Measurements from ENCODE around the gene FOXP1.

FOXP1 gene

DNA sequence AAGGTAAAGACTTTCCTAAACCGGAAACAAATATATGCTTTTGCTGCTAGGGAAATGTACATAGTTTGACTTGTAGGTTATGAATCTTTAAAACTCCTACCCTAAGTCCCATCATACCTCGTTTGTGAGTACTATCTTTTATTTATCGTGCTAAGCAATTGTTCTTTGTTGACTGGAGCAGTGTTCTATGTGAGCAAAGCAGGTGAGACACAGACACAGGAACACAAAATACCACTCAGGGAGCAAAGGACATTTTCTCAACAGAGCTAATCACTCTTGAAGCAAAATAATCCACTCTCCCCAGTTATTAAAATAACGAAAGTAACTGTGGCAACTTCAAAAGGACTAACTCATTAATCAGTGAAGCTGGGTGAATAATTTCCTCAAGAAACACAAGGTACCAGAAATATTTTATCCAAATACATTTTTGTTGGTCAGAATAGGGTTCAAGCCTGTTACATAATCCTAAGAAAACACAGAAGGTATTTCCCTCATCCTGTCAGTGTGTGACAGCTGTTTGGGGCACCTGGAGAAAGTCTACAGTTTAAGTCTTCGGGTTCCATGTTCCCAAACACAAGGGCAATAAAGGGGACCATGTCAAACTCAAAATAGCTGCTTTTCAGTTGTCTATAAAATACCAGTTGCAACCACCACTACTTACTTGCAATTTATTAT, 407.7 kb downstream of the FOXP1 start:
- DNase-seq (ENCODE audit: low read depth): no peak

DNA sequence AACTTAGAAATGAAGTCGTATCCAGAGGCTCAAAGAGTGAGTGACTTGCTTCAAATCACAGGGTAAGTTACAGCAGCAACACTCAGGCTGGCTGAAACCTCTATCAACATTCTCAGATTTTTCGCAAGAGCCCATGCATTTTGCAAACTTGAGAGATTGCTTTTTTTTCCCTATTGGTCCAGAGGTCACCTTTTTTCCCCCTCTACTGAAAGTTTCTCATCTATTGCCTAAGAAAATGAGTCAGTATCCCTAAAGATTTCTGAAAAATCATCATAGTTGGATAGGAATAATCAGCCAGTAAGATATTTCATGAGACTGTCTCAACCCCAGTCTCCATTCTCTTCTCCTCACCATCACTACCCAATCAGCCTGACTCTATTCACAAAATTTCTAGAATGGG, 410.6 kb downstream of the FOXP1 start:
- DNase-seq (ENCODE audit: low read depth): peak; percentile 95

- DNase-seq (ENCODE audit: low read depth): no peak
These were observed 411.3 kb downstream of the FOXP1 start for GRCh38 chr3:71172189-71172588.

GRCh38 chr3:71171247-71171646, 412.3 kb downstream of the FOXP1 start:
- DNase-seq (ENCODE audit: low read depth): no peak

GRCh38 chr3:71168880-71169411, 414.6 kb downstream of the FOXP1 start:
- DNase-seq (ENCODE audit: low read depth): no peak

DNA sequence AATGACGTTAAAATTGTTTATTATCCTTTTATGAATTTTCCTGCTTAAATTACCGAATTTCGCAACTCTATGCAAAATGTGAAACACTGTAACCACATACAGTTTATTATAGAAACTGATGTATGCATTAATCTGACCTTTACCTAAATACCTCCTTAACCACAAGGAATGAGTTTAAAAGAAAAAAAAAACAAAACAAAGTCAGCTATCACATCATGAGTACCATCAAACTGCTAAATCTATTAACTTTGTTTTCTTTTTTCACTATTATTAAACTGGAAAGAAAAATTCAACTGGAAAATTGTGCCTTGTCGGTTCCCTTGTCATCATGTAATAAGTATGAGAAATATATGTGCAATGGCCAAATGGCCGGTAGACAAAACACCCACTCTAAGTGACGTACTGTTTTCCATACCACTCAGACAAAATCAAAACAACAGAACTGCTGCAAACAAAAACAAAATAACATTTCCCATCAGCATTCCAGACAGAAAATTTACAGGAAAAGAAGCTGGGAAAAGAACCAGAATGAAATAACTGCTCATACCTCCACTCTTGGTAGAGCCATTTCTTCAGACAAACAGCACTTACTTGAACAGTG, 415.3 kb downstream of the FOXP1 start:
- DNase-seq (ENCODE audit: low read depth): peak; percentile 46

GRCh38 chr3:71166339-71167240, 416.9 kb downstream of the FOXP1 start:
- DNase-seq (ENCODE audit: low read depth): no peak

GRCh38 chr3:71164881-71165280, 418.6 kb downstream of the FOXP1 start:
- DNase-seq (ENCODE audit: low read depth): no peak

GRCh38 chr3:71163198-71163918, 420.2 kb downstream of the FOXP1 start:
- no peak for DNase-seq (ENCODE audit: low read depth)

DNA sequence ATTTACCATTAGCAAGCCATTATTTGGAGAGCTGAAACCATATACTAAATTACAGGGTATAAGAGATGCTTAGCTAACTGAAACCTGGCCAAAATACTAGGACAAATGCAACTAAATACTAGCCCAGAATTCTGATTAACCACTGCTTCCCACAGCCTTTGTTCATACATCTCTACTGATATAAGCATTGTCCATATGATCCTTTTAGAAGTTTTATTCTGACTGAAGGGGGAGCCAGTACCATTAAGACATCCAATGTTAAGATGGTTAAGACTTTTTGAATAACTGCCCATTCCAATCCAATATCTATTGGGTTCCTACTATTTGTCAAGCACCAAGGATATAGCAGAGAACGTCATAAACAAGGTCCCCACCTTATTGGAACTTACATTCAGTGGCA, 421.3 kb downstream of the FOXP1 start:
- no peak for DNase-seq (ENCODE audit: low read depth)

- DNase-seq (ENCODE audit: low read depth): no peak
These were observed 422.6 kb downstream of the FOXP1 start for GRCh38 chr3:71160785-71161546.

DNA sequence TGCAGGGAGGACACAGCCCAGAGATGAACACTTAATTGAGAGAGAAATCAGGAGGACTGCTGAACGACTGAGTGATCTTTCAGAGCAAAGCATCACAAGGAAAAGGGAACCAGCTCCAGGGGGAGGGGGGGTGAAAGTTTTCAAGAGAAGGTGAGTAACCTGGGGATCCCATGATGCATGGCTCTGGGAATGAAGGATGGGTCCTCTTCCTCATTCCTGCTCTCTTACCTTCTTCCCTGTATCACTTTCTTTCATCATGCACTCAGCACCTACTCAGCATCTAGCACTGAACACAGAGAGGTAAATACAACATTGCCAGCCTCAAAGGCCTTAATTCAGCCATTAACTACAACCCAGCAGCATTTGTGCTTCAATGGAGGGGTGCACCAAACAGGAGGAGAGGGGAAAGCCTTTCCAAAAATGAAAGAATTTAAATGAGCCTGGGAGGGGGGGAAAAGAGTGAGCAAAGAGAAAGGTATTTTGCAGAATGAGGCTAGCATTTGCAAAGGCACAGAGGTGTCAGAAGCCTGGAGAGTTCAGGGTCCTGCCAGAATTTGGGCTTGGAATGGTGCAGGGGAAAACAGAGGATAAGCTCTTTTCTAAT, 427.4 kb downstream of the FOXP1 start:
- DNase-seq (ENCODE audit: low read depth): no peak

DNA sequence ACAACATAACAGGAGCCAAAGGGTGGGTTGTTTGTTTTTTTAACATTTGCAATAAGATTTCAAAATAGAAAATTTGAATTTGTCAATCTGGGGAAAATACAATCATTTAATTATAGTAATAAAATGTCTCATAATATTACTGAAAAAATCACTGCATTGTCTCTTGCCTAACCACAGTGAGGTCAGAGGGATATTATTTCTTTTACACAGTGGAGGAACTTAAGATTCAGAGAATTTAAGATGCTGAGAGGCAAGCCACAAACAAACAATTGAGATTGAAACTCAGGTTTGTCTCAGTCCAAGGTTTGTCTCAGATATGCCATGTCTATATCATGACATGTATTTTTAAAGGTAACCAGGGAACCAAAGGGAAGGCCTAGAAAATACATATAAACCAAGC, 428.7 kb downstream of the FOXP1 start:
- no peak for DNase-seq (ENCODE audit: low read depth)

DNA sequence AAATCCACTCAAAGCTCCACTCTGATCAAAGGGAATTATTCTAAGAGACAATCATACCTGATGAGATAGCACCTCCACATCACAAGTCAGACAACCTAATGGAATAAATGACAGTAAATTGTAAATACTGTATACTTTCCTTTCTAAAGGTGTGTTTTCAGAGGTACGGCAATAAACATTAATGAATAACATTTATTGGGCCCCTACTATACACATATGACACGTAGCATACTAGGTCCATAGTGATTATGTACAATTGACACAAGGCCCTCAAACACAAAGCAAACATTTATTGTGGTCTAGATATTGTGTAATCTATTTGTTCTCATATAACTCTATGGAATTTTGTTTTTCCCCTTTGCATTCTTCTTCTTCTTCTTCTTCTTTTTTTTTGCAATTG, 429.8 kb downstream of the FOXP1 start:
- no peak for DNase-seq (ENCODE audit: low read depth)

GRCh38 chr3:71152892-71153265, 430.6 kb downstream of the FOXP1 start:
- no peak for DNase-seq (ENCODE audit: low read depth)

- no peak for DNase-seq (ENCODE audit: low read depth)
These were observed 431.3 kb downstream of the FOXP1 start for GRCh38 chr3:71152039-71152891.

GRCh38 chr3:71149959-71150954, 433.3 kb downstream of the FOXP1 start:
- no peak for DNase-seq (ENCODE audit: low read depth)

DNA sequence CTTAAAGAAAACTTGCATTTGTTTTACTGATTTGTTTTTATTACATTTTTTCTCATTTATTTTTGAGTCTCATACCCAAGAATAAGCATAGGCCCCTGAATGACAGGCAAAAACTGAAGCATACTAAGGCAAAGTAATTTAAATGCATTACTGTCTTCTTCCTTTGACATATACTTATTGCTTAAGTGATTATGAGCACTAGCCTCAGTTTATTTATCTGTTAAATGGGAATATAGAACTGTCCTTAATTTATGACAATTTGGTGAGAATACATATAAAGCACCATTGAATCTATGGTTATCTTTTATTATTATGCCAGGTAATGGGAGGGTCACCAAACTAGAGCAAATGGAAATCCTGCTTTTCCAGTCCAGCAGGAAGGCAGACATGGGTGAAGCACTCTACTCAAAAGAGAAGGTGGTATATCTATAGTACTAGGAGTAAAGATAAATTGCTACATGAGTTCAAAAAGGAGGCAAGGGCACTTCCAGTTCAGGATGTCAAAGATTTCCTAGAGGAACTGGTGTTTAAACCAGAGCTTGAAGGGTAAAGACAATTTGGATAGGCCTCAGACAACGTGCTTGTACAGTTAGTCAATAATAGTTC, 435.0 kb downstream of the FOXP1 start:
- no peak for DNase-seq (ENCODE audit: low read depth)

Measured in stromal cell of bone marrow (primary cell).